Mammary epithelial cell (primary cell): ENCODE results near the gene VGLL3.

Experiments used
- CTCF ChIP-seq, 2 donors: IDR thresholded peaks in 1 of 2; conservative IDR thresholded peaks in 1 of 2; 2 replicates each; pipeline ENCODE4 v1.5.1; 2011 to 2012; ENCODE audit warnings: inconsistent platforms in 2 of 2, low read length in 2 of 2, mild to moderate bottlenecking in 2 of 2, control low read depth in 1 of 2, low read depth in 1 of 2; ENCODE audit not compliant: insufficient read depth in 1 of 2; ENCODE audit errors: extremely low read depth in 1 of 2
- EZH2 ChIP-seq: IDR thresholded peaks from 2 replicates; pipeline ENCODE4 v1.6.1; 2012; ENCODE audit warnings: low read length, inconsistent platforms, borderline replicate concordance

DNA sequence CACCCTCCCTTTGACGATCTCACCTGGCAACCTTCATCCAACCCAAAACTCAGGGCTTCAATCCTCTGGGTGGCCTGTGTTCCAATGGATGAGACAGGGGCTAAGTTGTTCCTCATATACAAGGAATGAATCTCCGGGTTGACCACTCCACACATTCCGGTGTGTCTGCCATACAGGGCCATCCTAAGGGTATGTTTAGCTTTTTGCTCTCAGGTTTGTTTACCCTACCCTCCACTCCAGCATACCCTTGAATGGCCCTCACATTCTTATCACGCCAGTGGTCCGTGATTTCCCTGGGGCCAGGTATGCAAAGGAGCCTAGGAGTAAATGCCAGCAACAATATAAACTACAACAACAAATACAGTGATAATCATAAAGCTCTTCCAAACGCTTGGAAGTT lies 45.7 kb upstream of the VGLL3 start:
- no peak for TF ChIP-seq CTCF (conservative IDR thresholded peaks at IDR 0.05 in 1 of 2, IDR thresholded peaks at IDR 0.05 in 1 of 2; ENCODE audit: extremely low read depth in 1 of 2, insufficient read depth in 1 of 2, low read depth in 1 of 2, low read length in 2 of 2)
- no peak for TF ChIP-seq EZH2
